ENCODE results near the gene COL12A1.

Gene COL12A1

GRCh38 chr6:75142721-75143120 is 63.1 kb downstream of the COL12A1 start:
- no peak for DNase-seq (ENCODE audit: low read depth)

DNA sequence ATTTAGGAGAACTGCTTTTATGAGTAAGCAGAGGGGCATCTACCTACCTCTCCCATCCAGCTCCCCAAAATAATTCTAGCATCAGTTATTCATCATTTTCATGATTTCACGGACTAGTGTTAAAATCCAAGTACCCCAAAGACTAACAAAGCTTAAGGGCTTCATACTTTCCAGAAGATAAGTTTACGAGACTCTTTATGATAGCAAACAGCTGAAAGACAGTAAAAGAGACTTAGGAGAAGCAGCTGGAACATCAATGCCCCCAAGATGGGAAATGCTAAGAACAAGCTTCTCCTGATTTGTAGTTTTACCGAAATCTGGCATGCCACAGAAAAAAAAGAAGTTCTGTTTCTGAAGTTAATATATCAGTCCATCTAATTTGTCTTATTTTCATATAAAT is 70.0 kb downstream of the COL12A1 start:
- no peak for DNase-seq (ENCODE audit: low read depth)

GRCh38 chr6:75135450-75135849 is 70.4 kb downstream of the COL12A1 start:
- no peak for DNase-seq (ENCODE audit: low read depth)

GRCh38 chr6:75130784-75131183 is 75.1 kb downstream of the COL12A1 start:
- DNase-seq (ENCODE audit: low read depth), result peak; percentile 91

- DNase-seq (ENCODE audit: low read depth), result peak; percentile 73
Observed at GRCh38 chr6:75128878-75129570, 76.8 kb downstream of the COL12A1 start.

DNA sequence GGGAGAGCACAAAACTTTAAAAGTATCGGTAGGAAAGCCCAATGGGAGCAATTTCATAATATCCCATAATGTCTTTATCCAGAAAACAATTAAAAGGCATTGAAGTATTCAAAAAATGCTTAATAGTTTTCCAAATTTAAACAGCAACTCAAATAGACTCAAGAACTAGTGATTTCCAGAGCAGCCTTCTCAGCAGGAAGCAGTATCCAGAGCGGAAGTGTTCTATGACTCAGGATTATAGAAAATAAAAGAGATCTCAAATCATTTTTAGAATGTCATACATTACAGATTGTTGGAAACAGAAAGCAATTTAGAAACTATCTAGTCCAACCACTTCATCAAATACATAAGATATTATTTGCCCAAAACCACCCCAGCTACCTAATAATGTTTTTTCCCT is 79.3 kb downstream of the COL12A1 start:
- DNase-seq (ENCODE audit: low read depth), result peak; percentile 37

GRCh38 chr6:75124983-75125382 is 80.9 kb downstream of the COL12A1 start:
- DNase-seq (ENCODE audit: low read depth), result peak; percentile 91

- no peak for DNase-seq (ENCODE audit: low read depth)
Observed at GRCh38 chr6:75124085-75124484, 81.8 kb downstream of the COL12A1 start.

GRCh38 chr6:75118925-75119515 is 86.8 kb downstream of the COL12A1 start:
- no peak for DNase-seq (ENCODE audit: low read depth)

- DNase-seq (ENCODE audit: low read depth), result peak; percentile 65
Observed at GRCh38 chr6:75117701-75118100, 88.2 kb downstream of the COL12A1 start.

- DNase-seq (ENCODE audit: low read depth), result peak; percentile 79
Observed at GRCh38 chr6:75116946-75117345, 88.9 kb downstream of the COL12A1 start.

DNA sequence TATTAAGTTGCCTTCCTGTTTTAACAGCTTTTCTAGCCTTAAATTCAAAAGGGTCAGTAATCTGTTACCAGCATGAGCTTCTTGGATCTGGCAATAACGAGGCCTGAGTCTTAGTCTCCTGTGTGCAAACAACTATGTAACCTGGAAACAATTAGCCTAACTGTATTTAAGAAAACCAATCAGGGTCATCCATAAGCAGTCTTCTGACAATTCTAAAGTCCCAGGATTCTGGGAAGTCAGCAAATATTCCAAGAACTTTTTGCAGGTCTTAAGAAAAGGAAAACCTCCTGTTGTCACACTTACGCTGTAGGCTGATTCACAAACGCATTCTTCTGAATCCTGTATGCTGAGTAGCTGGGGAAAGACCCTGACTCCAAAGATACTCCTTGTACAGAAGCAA is 90.4 kb downstream of the COL12A1 start:
- peak; percentile 86 for DNase-seq (ENCODE audit: low read depth)

DNA sequence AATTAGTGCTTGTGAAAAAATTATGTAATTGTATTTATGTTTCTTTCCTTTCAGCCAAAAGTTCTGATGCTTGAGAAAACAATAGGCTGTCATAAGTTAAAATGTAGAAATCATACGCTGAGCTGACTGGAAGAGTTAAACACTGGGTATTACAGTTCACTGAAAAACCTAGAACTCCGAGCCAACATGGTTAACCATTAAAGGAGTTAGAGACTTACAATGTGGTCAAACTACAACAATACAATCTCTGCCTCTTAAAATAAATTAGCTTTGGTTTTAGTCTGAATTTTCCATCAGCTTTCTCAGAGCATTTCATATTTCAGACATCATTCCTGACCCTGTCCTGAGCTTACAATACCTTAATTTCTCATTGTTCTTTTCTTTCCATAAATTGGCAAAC is 91.0 kb downstream of the COL12A1 start:
- no peak for DNase-seq (ENCODE audit: low read depth)

GRCh38 chr6:75114195-75114594 is 91.7 kb downstream of the COL12A1 start:
- DNase-seq (ENCODE audit: low read depth), result no peak

DNA sequence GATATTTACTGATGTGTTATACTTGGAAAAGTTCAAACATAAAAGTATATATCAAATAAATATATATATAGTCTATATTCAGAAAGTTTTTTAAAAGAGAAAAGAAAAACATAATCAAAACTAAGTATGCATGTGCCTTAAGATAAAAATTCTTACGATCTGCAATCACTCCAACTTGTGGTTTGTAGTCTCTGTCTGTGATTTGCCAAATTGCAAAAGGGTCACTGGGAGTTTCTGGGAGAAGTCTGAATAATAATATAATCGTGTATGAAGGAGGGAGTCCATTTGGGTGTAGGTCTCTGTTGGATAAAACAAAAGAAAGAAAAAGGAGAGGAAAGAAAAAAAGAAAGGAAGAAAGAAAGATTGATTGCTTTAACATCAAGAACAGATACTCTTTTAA is 92.4 kb downstream of the COL12A1 start:
- peak; percentile 69 for DNase-seq (ENCODE audit: low read depth)

DNA sequence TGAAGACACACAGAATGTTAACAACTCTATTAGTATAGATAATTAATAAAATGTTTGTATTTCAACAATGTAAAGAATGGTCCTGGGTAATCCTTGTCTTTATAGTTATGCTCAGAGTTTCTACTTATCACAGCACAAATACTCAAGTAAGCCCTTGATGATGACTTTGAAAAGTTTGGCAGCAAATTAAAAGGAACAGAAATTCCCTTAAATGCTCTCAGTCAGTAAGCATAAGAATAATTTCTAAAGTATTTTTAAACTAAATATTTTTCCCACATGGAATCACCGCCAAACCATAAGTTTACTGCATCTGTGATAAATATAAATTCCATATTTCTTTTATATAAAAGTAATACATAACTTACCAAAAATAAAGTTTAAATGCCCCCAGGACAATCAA is 96.1 kb downstream of the COL12A1 start:
- DNase-seq (ENCODE audit: low read depth), result no peak

DNA sequence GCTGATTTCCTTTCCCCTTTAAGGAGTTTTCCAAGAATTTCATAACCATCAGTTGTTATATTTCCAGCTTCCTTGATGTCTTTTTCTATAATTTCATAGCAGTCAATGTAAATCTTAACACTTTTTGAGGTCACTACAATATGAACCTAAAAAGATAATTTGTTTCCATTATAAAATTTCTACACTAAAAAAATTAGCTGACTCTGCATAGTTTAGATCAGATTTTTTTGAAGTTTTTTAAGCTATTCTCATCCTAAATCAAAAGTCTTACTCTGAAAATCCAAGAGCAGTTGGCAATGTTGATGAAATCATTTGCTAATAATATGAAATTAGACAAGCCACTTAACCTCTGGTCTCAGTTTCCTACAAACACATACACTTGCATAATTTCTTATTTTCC is 96.8 kb downstream of the COL12A1 start:
- no peak for DNase-seq (ENCODE audit: low read depth)

DNA sequence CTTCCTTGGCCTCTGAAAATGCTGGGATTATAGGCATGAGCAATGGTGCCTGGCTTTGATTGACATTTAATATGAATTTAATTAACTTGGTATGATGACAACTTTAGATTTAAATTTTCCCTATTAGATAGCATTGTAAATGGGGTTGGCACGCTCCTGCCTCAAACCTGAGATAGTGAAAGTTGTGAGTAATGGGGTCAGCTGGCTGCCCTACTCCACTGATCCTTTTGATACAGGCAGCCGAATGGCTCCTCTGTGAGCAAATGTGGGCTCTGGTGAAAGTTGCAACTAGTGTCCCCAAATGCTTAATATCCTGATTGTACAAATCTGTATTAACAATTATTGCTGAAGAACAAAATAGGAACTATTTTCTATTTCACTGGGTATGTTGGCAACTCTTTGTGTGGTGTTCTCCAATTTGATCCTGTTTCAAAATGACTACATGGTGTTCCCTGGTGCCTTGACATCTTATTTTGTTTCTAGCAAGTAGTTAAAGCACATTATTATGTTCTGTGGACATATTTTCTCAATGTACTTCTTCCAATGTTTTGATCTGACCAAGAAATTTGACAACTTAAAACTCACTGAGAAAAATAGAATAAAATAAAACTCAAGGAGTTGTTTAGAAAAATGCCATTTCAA is 97.4 kb downstream of the COL12A1 start:
- no peak for DNase-seq (ENCODE audit: low read depth)

GRCh38 chr6:75107913-75108312 is 97.9 kb downstream of the COL12A1 start:
- no peak for DNase-seq (ENCODE audit: low read depth)

DNA sequence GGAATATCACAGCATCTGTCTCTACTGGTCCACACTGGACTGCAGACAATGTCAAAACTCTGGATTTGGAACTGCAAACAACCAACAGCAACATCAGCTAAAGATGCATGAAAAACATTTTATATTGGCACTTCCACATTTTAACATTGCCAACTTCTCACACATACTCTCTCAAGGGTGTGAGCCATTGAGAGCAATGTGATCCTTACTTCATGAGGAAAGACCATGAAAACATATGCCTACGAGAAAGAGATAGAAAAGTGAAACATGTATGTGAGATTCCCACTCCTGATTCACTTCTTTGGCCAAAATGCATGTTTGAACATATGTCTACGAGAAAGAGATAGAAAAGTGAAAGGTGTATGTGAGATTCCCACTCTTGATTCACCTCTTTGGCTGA is 99.4 kb downstream of the COL12A1 start:
- DNase-seq (ENCODE audit: low read depth), result no peak

GRCh38 chr6:75103431-75103830 is 102.4 kb downstream of the COL12A1 start:
- no peak for DNase-seq (ENCODE audit: low read depth)

GRCh38 chr6:75102301-75102700 is 103.6 kb downstream of the COL12A1 start:
- peak; percentile 50 for DNase-seq (ENCODE audit: low read depth)

GRCh38 chr6:75101896-75102295 is 104.0 kb downstream of the COL12A1 start:
- peak; percentile 92 for DNase-seq (ENCODE audit: low read depth)

DNA sequence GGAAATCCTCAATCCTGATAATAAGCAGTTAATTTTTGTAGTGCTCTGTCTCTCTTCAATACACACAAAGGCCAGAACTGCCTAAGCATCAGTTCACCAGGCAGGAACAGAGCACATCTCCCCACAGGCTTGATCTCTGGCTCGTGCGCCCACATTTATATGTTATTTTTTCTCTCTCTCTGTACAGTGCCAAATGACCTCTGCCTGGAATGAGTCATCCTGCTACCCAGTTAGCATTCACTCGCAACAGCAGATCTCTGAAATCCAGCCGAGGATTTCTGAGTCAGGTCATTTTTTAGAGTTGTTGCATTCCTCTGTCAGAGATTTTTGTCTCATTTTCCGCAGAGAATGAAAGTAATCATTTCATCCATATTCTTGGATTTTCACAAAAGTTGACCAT is 107.1 kb downstream of the COL12A1 start:
- peak; percentile 98 for DNase-seq (ENCODE audit: low read depth)

Measured in iris pigment epithelial cell (primary cell).